Measurements from ENCODE around the gene UBL7. TPM values are rescaled to one million over a fixed set of nuclear protein-coding genes. Genes with fewer than 3 reads are reported as not detected.

UBL7 gene
- total RNA-seq, 1 donor, result 94.0 TPM

GRCh38 chr15:74396445-74397238, 64.3 kb downstream of the UBL7 start:
- DNase-seq (ENCODE audit: low read depth in 2 of 3, low spot score in 2 of 3), result peak in 2 of 3 donors; percentile 78 to 81

GRCh38 chr15:74396146-74396438, 64.9 kb downstream of the UBL7 start:
- DNase-seq (ENCODE audit: low read depth in 2 of 3, low spot score in 2 of 3), result no peak

Small RNA genes lying within 50 kb of the gene (small RNA-seq; reads per million reads assigned to genes)
- gene MIR6881, result not detected
- gene RF00591, result not detected

Other genes starting within 250 kb of the UBL7 start
- gene CCDC33, start 224.8 kb downstream of the UBL7 start, total RNA-seq, result not detected
- gene CYP11A1, start 93.5 kb downstream of the UBL7 start, total RNA-seq, result not detected
- gene SEMA7A, start 27.2 kb downstream of the UBL7 start, total RNA-seq, result 19.4 TPM
- gene ARID3B, start 80.1 kb upstream of the UBL7 start, total RNA-seq, result 11.0 TPM
- gene CLK3, start 154.7 kb upstream of the UBL7 start, total RNA-seq, result 117 TPM
- 19.4 TPM for gene EDC3, start 234.9 kb upstream of the UBL7 start, total RNA-seq